Measurements from ENCODE around the gene SH3YL1.

The SH3YL1 gene, protein sequence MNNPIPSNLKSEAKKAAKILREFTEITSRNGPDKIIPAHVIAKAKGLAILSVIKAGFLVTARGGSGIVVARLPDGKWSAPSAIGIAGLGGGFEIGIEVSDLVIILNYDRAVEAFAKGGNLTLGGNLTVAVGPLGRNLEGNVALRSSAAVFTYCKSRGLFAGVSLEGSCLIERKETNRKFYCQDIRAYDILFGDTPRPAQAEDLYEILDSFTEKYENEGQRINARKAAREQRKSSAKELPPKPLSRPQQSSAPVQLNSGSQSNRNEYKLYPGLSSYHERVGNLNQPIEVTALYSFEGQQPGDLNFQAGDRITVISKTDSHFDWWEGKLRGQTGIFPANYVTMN

DNA sequence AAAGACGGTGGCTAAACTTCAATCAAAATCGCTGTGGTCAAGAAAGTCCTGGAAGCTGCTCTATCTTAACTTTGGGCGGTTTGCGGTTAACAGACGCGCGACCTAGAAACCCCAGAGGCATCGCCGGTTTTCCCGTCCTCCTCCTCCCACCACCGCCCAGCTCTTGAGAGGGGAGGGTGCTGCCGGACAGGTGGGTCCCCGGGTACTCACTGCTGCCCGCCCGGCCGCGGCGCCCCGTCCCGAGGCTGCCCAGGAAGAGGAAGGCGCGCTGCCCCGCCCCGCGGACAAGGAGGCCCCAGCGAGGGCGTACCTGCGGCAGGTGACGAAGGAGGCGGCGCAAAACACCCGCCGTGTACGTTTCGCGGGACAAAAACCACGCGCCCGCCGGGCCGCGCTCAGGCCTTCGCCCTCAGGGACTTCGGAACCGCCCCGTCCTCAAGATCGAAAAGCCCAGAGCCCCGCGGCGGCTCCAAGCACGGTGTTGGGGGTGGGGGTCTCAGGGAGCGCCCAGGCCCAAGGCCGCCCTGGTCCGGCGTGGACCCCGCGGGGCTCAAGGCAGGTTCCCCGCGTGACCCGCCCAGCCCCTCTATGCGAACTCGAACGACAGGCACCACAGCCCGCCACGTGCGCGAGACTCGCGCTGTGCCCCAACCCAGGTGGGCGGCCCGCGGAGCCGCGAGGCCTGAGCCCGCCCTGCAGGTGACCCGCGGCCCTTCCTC is at the start of gene SH3YL1:
Gene SH3YL1, minus strand, starts transcription at position 259 of the 719 bp plus-strand sequence. Its CDS starts 48 bp downstream, at position 211.
- no peak for DNase-seq

DNA sequence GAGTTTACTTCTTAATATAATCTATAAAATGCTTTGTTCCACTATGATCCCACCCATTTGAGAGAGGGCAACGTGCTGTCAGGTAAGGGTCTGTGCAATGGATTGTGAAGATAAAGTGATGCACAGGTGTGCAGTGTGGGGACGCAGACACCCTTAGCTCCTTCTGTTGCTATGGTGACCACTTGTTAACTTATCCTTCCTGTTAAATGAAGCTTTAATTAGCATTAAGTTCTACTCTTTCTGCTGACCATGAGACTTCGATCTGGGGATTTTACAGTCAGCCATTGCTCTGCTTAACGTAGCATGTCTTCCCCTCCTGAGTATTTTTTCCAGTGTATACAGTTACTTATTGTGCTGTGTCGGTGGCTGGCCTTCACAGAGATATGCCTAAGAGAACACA is 47.2 kb upstream of the SH3YL1 start:
- no peak for DNase-seq

DNA sequence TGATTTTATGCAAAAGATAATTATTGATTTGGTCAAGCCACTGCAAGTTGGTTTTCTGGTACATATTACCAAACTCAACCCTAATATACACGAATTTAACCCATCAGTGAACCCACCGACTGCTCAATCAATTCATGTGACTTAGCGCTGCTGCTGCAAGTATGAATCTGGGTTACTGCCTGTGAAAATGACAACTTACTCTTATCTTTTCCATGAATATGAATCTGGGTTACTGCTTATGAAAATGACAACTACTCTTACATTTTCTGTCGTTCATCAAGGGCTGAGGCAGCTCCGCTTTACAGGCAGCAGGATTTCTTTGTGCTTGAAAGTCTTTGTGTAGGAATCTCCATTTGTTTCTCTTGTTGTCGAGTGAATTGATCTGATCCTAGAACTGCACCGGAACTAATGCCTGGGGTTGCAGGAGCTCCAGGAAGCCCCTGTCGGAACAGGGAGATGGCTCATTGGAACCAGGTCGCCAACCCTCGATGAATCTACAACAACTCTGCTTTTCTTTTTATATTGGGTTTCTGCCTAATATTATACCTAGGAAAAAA is 46.2 kb upstream of the SH3YL1 start:
- no peak for DNase-seq

DNA sequence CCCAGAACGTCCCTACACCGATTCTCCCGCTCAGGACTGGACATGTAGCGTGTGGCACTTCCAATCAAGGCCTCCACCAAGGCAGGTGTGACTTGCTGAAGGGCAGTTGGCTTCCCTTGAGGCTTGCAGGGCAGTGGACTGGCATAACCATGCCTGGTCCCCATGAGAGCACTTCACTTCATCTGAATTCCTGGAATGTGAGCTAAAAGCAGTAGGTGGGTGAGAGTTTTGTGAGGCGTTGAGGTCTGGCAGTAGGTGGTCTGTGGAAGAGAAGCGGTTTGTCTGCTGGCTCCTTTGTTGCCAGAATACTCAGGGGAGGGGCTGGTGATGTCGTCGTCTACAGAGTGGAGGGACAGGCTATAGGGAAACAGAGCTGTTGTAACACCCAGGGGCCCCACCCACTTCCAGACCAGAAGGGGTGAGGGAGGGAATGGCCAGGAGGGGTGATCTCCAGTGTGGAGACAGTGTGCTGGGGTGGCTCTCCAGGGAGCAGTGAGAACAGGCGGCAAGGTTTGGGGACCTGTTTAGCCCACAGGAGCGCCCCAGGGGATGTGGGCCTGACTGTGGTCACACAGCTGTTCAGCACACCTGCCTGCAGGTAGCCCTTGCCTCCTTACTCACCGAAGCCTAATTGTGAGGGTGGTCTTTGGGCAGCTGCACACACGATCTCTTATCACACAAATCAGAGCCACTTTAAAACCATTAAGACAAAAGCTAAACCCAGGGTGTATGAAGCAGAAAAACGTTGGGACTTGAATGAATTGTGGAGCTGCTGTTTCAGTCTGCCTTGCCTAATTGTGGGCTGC is 45.5 kb upstream of the SH3YL1 start:
- DNase-seq = no peak

DNA sequence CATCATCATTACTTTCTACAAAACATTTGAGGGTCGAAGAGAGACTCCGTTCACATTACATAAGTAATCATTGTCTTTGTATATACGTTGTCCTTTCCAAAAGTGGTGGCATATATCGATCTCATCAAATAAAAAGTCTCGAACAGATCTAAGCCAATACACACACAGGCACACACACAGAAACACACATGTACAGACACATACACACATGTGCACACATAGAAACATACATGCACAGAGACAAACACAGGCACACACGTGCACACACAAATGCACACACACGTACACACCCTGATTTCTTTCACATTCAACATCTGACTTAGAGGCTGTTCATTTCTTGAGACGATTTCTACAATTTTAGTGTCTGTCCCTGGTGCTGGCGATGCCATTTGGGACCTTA is 41.5 kb upstream of the SH3YL1 start:
- DNase-seq = no peak

DNA sequence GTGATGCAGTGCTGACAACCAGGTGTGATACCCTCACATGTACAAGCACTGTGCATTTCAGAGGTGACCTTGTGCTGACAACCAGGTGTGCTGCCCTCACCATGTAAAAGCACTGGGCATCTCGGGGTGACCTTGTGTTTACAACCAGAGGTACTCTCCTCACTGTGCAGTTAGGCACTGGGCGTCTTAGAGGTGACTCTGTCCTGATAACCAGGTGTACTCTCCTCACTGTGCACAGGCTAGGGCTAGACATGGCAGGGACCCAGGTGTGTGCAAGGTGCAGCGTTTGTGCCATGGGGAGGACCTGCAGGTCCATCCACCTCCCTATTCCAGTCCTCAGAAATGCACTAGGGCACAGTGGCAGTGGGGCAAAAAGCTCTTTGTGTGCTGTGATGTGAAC is 32.5 kb upstream of the SH3YL1 start:
- DNase-seq = no peak

DNA sequence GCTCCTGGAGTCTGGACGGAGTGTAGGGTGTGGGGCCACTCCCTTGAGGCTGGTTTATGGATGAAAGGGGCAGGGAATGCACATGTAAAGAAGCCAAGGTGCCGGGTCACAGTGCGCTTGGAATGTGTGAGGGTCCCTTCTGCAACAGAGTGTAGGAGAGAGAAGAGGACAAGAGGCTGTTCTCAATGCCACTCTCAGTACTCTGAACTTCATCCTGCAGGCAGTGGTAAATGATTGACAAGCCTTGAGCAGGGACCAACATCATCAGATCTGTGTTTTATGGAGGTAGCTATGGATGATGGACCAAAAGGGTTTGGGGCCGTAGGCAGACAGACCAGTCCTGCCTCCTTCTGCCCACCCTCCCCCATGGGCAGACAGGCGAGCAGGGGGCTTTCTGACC is 31.3 kb upstream of the SH3YL1 start:
- DNase-seq = no peak

DNA sequence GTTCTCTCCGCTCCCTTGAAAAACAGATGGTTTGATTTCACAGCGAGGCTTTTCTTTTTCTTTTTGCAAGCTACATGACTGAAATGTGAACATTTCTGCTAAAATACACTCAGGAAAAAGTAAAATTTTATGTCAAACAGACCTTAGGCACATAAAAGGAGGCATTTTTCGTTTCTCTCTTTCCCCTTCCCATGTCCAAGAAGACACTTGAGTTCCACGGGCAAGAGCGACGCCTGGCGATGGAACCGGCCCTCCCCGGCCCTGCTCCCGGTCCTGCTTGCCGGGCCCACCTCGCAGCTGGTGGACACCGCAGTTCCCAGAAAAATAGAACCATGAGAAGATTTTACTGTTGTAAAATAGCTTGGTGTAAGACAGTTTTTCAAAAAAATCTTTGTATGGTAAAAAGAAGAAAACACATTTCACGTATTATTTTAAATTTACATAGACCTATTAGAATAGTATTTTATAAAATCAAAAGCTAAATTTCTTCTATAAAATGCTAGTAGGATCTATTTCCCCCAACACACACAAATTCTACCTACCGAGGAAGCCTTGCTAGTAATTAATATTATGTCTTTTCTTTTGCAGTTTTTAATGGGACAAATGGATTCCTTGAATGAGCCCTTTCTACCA is 26.4 kb upstream of the SH3YL1 start:
- DNase-seq = peak; percentile 7

DNA sequence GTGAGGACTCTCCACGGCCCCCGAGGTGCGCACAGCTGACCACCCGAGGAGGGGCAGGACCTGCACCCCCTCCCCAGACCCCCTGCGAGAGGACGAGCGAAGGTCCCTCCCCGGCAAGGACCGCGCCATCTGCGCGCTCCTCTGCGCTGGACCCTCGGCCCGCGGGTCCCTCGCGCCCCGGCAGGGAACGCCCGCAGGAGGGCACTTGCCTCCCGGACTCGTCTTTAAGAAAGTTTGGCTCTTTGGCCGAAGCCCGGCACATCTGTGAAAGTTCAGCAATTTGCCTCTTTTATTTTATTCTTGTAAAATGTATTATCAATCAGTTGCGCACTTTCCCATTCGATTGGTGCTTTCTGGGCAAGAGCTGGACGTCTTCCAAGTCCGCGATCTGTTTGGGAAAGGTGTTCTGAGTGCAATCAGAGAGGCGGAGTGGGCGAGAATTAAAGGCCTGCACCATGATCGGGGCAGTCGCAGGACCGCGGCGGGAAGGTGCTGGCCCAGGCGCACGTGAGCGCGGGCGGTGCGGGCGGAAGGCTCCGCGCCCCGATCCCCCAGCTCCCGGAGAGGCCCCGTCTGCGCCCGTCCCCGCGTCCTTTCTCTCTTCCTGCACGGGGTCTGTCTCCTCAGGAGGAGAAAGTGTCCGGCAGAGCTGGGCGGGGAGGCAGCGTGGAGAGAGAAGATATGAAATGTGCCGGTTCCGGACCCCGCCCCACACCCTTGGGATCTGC is 25.7 kb upstream of the SH3YL1 start:
- no peak for DNase-seq

DNA sequence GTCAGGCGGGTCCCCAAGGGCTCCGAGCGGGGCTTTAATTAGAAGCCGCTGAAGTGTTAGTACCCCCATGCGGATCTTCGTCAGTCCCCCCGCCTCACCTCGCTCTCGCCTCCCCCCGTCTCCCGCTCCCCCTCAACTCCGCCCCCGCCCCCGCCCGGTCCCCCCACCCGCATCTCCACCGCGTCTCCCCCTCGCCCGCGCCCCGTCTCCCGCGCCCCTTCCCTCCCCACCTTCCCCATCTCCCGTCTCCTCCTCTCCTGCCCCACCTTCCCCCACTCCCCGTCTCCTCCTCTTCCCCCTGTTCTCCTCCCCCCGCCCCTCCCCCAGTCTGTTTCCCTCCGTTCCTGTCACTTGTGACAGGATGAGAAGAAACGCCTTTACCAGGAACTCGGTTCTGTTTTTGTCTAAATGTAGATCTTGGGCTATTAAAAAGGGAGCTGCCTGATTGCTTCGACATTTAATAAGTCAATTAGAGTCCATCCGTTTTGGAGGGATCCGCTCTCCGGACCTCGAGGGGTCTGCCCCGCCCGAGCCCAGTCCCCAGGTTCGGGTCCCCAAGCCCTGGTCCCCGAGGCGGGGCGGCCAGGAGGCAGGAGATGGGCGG is 25.0 kb upstream of the SH3YL1 start:
- no peak for DNase-seq

DNA sequence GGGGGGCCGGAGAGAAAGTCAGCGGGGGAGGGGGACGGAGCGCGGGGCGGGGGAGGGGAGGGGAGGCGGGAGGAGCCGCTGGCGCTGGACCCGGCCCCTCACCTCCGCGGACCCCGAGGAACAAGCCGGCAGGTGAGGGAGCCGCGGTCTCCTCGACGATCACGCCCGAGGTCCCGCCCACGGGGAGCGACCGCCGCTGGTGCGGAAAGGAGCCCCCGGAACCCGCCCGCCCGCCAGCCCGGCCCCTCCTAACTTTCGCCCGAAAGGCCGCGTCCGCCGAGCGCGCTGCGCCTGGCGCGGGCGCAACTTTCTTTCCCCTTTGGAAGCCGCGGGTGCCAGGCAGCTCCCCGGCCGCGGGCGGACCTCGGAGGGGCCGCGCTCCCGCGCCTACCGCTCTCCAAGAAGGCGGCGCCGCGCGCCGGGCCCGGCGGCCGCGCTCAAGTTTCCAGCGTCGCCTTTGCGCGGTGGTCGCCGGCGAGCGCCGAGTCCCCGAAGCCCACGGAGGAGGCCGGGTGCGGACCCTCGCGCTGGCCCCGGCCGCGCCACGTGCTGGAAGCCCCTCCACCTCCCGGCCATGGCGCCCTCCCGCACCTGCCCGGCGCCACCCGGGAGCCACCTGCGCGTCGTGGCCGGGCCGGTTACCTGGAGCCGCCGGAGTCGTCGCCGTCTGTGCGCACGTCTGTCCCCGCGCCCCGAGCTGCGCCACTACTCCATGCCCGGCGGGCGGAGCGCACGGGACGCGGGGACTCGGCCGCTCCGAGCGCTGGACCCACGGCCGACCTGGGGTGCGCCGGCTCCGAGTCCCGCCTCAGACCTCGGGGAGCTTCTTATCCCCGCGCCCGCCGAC is 24.3 kb upstream of the SH3YL1 start, which contains the start of gene ALKAL2:
Gene ALKAL2, minus strand, starts transcription at position 181 of the 847 bp plus-strand sequence. CDS start 256 bp downstream, outside the sequence.
- DNase-seq = no peak

DNA sequence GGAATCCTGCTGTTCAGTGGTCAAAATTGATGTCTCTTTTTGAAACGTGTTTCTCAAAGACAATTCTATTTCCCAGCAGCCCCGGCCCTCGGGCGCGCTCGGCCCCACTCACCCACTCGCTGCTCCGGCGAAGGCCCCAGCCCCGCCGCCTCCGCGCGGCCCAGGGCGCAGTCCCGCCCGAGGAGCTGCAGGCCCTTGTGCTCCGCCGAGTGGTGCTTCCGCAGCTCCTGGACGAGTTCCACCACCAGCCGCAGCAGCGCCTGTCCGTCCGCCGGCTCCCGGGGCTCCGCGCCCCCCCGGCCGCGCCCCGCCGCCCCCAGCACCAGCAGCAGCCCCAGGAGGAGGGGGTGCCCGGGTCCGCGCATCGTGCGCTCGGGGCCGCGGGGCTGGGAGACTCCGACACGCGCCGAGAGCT is 23.6 kb upstream of the SH3YL1 start:
- DNase-seq = no peak

DNA sequence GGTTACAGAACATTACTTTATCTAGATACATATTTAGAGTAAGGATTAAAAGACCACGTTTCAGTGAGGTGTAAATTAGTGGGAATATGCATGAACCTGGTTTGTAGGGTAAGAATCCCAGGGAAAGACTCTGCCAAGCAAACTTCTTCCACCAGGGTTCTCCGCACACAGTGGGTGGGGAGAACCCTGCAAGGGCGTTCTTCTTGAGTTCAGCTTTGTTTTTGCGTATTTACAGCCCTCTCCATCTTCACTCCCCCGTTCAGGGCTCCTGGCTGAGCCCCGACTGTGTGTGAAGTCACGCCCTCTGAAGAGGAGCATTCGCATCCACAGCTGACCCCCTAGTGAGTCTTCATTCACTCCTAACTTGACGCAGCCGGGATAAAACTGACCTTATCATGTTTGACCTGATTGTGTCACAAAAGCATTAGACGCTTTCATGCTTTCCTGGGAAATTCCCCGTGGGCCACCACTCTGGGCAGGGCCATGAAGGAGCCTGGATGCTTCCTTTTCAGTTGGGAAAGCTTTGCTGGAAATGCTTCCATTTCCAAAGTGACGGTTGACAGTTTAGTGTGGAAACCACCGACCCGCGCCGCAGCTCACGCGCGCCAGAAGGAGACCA is 23.1 kb upstream of the SH3YL1 start:
- no peak for DNase-seq

DNA sequence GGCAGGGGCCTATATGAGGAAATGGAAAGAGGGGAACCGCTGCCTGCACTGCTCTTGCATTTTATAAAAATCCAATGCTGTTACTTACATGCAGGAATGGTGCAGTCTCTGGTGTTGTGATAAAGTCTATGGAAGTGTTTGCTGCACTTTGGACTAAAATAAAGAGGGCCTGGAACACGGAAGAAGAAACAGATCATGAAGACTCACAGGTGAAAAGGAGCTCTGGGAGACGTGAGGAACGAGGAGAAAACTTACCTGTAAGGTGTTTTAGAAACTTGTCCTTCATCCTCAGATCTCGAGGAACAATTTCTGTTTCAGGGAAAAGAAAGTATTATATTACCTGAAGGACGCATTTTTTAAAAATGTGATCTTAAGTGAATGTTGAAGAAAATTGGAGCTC is 22.2 kb upstream of the SH3YL1 start:
- DNase-seq = no peak

DNA sequence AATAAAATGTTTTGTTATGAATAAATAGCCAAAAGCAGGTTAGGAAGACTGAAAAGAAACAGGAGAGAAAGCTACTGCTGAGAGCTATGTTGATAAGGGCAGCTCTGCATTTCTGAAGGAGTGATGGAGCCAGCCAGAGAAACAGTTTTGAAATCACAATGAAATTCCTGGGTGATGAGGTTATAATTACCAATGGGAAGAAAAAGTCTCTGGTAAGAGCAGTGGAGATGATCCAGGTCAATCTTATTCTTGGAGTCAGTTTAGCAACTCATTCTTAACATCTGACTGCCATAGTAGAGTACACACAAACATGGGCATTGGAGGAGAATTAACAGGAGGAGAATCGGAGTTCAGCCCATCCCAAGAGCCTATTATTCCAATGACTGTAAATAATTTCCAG is 21.7 kb upstream of the SH3YL1 start:
- DNase-seq = no peak

DNA sequence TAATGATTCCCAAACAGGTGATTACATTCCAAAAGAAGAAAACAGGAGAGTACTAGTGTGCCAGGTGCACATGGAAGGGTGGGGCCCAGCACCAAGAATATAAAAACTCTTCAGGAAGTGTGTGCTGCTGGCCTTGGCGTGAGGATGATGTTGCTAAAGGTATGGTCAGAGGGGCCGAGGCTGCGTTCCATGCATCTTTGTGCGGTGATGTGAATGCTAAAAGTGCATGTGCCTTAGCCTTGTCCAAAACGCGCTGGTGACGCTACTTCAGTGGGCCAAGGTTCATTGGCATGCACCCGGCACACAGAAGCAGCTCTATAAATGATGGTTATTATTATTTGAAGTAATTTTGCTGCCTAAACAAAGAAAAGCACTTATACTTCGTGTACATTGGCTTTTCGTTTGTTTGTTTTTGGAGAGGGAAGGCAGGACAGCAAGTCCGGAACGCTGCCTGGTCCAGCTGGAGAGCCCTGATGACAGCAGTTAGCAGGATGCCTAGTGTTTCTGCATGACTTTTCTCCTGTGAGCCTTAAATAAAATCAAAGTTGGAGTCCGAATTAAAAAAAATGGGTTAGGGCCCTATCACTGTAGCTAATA is 21.2 kb upstream of the SH3YL1 start:
- DNase-seq = no peak

DNA sequence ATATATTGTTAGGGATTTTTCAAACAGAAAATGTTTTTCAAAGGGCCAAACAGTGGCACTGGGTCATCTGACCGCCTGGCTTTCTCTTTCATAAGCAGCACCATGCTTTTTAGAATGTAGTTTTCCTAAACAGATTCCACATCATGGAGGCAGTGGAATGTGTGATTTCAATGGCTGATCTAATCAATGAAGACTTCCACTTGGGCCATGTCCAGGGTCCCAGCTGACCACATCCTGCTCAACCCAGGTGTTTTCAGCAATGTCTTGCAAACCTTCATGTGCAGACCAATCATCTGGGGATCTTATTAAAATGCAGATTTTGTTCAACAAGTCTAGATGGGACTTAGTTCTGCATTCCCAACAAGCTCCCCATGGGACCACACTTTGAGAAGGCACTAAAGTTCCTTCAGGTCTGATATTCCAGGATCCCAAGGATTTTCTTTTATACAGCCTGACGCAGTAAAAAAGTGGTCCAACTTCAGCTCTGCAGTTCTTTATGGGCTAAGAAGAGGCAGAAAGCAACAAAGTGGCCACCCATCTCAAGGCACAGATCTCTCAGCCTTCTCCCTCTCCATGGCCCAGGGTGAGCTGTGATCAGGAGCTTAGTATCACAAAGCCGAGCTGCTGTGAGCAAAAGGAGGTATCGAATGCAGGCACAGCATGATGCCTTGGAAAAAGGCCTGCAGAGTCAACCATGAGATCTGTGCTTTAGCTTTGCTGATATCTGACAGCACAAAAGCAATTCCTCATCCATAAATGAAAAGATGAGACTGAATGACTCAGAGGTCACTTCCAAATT is 20.4 kb upstream of the SH3YL1 start:
- DNase-seq = no peak

DNA sequence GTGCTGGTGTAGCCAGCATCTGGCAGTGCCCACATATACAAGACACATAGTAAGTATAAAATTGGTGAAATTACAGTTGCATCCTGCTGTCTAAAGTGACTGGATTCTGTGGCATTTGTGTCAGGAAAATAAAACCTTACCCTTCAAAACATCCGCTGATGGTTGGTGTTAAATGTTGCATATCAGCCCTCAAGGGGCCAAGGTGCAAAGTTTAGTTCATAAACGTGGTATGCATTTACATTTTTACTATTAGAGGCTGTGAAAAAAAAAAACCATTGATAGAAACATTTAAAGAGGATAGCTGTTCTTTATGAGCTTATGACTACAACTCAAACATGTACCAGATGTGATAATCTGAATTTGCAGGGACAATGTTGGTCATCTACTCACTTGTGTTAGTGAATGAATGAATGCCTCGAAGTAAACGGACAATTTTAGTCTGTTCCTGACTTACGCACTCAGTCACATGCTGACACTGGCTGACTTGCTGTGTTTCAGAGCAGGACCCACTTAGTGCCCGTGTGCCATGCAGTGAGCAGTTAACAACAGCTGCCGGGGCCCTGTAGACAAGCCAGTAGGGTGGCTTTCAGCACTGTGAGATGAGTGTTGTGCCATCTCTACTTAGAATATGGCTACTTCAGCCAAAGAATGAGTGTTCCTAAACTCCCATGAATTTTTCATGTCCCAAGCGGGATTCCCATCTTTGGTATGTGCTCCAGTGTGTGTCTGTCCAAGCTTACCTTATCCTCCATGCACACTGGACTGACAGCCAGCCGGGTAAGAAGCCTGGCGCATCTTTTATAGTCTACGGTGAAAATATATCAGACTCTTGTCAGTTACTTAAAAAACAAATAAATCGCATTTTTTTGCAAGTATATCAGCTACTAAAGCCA is 18.8 kb upstream of the SH3YL1 start:
- DNase-seq = no peak

Data from NCI-H524 treated with DMSO at 0.1 percent for 48 hours (cell line).